ENCODE data around the gene CMSS1.

DNA sequence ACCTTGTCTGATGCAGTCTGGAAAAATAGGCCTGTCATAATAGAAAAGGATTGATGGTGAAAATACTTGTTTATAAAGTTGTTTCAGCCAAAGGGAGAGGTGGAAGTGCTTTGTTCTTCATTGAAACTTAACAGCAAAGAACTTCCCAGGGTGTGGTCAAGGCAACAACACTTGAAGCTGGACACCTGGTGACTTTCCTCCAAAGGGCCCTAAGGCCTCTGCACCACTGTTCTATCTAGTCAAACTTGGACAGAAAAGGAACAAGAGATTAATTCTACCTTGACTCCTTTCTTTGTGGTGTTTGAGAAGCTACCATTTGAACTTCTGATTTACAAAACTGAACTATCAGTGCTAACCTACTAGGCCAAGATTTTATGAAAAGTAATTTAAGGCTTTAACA, 102.0 kb downstream of the CMSS1 start:
- TF ChIP-seq FOXM1 (IDR thresholded peaks at IDR 0.05; ENCODE audit: borderline replicate concordance) = no peak
- no peak for TF ChIP-seq SP1 (IDR thresholded peaks at IDR 0.05)
- TF ChIP-seq, protein P1, sequence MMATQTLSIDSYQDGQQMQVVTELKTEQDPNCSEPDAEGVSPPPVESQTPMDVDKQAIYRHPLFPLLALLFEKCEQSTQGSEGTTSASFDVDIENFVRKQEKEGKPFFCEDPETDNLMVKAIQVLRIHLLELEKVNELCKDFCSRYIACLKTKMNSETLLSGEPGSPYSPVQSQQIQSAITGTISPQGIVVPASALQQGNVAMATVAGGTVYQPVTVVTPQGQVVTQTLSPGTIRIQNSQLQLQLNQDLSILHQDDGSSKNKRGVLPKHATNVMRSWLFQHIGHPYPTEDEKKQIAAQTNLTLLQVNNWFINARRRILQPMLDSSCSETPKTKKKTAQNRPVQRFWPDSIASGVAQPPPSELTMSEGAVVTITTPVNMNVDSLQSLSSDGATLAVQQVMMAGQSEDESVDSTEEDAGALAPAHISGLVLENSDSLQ (IDR thresholded peaks at IDR 0.05) = no peak
- no peak for TF ChIP-seq FOXK2 (IDR thresholded peaks at IDR 0.05)
- no peak for TF ChIP-seq HDGF (IDR thresholded peaks at IDR 0.05; ENCODE audit: borderline replicate concordance)
- TF ChIP-seq ELF4 (IDR thresholded peaks at IDR 0.05) = no peak
- TF ChIP-seq FOXA1 (IDR thresholded peaks at IDR 0.05) = no peak
- no peak for TF ChIP-seq LEF1 (IDR thresholded peaks at IDR 0.05; ENCODE audit: borderline replicate concordance)
- no peak for TF ChIP-seq CTBP1 (IDR thresholded peaks at IDR 0.05; ENCODE audit: borderline replicate concordance)
